Panc1 (cell line): ENCODE measurements around the gene KIF23. TPM values are rescaled to one million over a fixed set of nuclear protein-coding genes. Genes with fewer than 3 reads are reported as not detected.

Source experiments
- ATAC-seq: fragments of 200-7000 bp; cut with Tn5 transposase; 2 replicates; pipeline ENCODE4 v1.9.1; 2020; ENCODE audit warnings: mild to moderate bottlenecking, moderate library complexity
- BruUV-seq: library from RNA; stranded (reverse); fragments of 400-500 nt; replicated peaks from 2 replicates; lab custom pipeline; 2021; lab: Mats Ljungman, UMichigan
- CTCF ChIA-PET: fragments of 300-600 bp; sonication (Branson Sonifier 250); formaldehyde crosslinking; loops from one replicate; lab custom pipeline; 2022; ENCODE audit warnings: antibody characterized with exemption; lab: Charles Lee
- POLR2A ChIA-PET: fragments of 300-600 bp; sonication (Branson Sonifier 250); formaldehyde crosslinking; loops from one replicate; lab custom pipeline; 2022; ENCODE audit warnings: antibody characterized with exemption; lab: Charles Lee
- DNase-seq: peaks from one replicate; pipeline ENCODE4 v3.0.0-alpha.2; 2010; ENCODE audit warnings: low read depth, low spot score
- H3K27ac ChIP-seq: 2 replicates; pipeline ENCODE4 v1.5.1; 2011; ENCODE audit warnings: mild to moderate bottlenecking, low read length, inconsistent platforms
- H3K27me3 ChIP-seq: fragments of 200-500 bp; sonication (Bioruptor generic); 2 replicates; pipeline ENCODE4 v1.6.0; 2014; ENCODE audit warnings: low read length, inconsistent platforms; ENCODE audit not compliant: control insufficient read depth, insufficient read depth
- H3K36me3 ChIP-seq: fragments of 200-500 bp; sonication (Bioruptor generic); 2 replicates; pipeline ENCODE4 v1.5.1; 2014; ENCODE audit warnings: inconsistent platforms, mild to moderate bottlenecking, low read length, moderate library complexity; ENCODE audit not compliant: control insufficient read depth, insufficient read depth
- H3K4me1 ChIP-seq: 2 replicates; pipeline ENCODE4 v1.5.1; 2011; ENCODE audit warnings: inconsistent platforms, mild to moderate bottlenecking, low read length, moderate library complexity; ENCODE audit not compliant: control insufficient read depth, insufficient read depth
- H3K4me3 ChIP-seq, 2 experiments: 2 replicates each; pipeline ENCODE4 v1.5.1; 2011 to 2012; ENCODE audit warnings: low read depth in 2 of 2, low read length in 2 of 2, mild to moderate bottlenecking in 2 of 2, inconsistent platforms in 1 of 2, moderate library complexity in 1 of 2
- H3K9me3 ChIP-seq: fragments of 200-500 bp; sonication (Bioruptor generic); 2 replicates; pipeline ENCODE4 v1.5.1; 2014; ENCODE audit warnings: low read depth, mild to moderate bottlenecking, inconsistent platforms, low read length, moderate library complexity; ENCODE audit not compliant: control insufficient read depth, insufficient read depth
- CTCF ChIP-seq: fragments of 450-650 bp; IDR thresholded peaks from 2 replicates; pipeline ENCODE4 v1.5.1; 2017; ENCODE audit warnings: mild to moderate bottlenecking
- POLR2AphosphoS5 ChIP-seq: IDR thresholded peaks from 2 replicates; pipeline ENCODE4 v1.6.1; 2012; ENCODE audit warnings: mild to moderate bottlenecking, low read depth, low read length, moderate library complexity
- REST ChIP-seq, 2 experiments: IDR thresholded peaks; 2 replicates each; pipeline ENCODE4 v1.6.1; 2011 to 2012; ENCODE audit warnings: low read depth in 2 of 2, control low read depth in 1 of 2, low read length in 1 of 2, mild to moderate bottlenecking in 1 of 2, moderate library complexity in 1 of 2; ENCODE audit not compliant: insufficient read depth in 1 of 2
- SIN3A ChIP-seq: IDR thresholded peaks from 2 replicates; pipeline ENCODE4 v1.6.1; 2012; ENCODE audit warnings: low read depth, mild to moderate bottlenecking, low read length, moderate library complexity, borderline replicate concordance; ENCODE audit not compliant: insufficient read depth
- TCF7L2 ChIP-seq: IDR thresholded peaks from 2 replicates; pipeline ENCODE4 v1.6.1; 2011; ENCODE audit warnings: mild to moderate bottlenecking, low read depth, low read length, inconsistent platforms
- in situ Hi-C: cut with HindIII; loops from 2 replicates; pipeline ENCODE4 v1.10.0; 2016; ENCODE audit warnings: low sequenced_read_pairs, low pct_unique_long_range_greater_than_20kb
- intact Hi-C: fragments of 100-400 bp; cut with micrococcal nuclease; formaldehyde crosslinking; loops from one replicate; pipeline ENCODE4 v1.10.0; 2022; ENCODE audit not compliant: unreplicated experiment
- total RNA-seq: library from RNA; stranded (reverse); gene quantifications from one replicate; pipeline ENCODE4 v1.2.1, GENCODE V29; 2021; ENCODE audit not compliant: unreplicated experiment

The KIF23 gene
- total RNA-seq, 1 experiment from 2014 or later: 82.5 TPM

GRCh38 chr15:69491038-69491505 lies 76.9 kb downstream of the KIF23 start:
- no TSS peak for BruUV-seq
- TF ChIP-seq REST (IDR thresholded peaks at IDR 0.05; ENCODE audit: insufficient read depth in 1 of 2, low read depth in 2 of 2, low read length in 1 of 2) (no peak), POLR2AphosphoS5 (no peak), TCF7L2 (no peak), CTCF (no peak)
- no peaks in the 10 kb centered on the region; the same call in 1 of the 2 replicates for H3K4me1 ChIP-seq
- ATAC-seq: no peak
- CTCF ChIA-PET: no interaction called here
- H3K27me3 ChIP-seq: no peaks in the 10 kb centered on the region
- no peak for DNase-seq
- no peaks in the 10 kb centered on the region for H3K36me3 ChIP-seq
- H3K27ac ChIP-seq: no peak overlapping the region
- POLR2A ChIA-PET: no interaction called here
- intact Hi-C loops (no loop called here), in situ Hi-C loops (no loop called here)
- H3K4me3 ChIP-seq: no peak overlapping the region
- peaks cover 4% of the 10 kb centered on the region; the same call in 1 of the 2 replicates for H3K9me3 ChIP-seq

DNA sequence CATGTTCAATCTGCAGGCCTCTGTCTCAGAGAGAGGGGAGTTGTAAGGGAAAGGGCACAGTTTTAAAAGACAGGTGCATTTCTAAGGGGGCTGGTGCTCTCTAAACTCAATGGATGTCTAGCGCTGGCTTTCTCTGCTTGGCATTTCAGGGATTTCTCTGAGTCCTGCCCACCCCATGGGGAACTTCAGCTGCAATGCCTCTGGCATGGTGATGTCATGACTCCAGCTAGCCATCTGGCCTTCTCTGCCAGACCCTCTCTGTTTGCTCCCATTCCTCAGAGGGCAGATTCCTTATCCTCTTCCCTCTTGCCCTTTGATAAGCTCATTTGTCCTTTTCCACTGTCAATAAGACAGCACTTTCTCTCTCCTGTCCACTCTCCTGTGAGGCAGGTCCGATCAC lies 79.3 kb downstream of the KIF23 start:
- H3K4me1 ChIP-seq: no peaks in the 10 kb centered on the region; the same call in 1 of the 2 replicates
- peaks cover 4% of the 10 kb centered on the region; the same call in 1 of the 2 replicates for H3K9me3 ChIP-seq
- no peaks in the 10 kb centered on the region for H3K27me3 ChIP-seq
- BruUV-seq: no TSS peak
- no peak for DNase-seq
- no peak for ATAC-seq
- ChIA-PET POLR2A (no interaction called here), CTCF (interaction anchor here (0.7 to 0.9 kb wide), 2 partner anchors 14 to 17 kb away, joined by 3 to 11 read pairs; no protein-coding TSS in a partner anchor)
- H3K4me3 ChIP-seq: no peak overlapping the region
- H3K27ac ChIP-seq: no peak overlapping the region
- TF ChIP-seq REST (IDR thresholded peaks at IDR 0.05; ENCODE audit: insufficient read depth in 1 of 2, low read depth in 2 of 2, low read length in 1 of 2): no peak
- TF ChIP-seq TCF7L2: no peak
- no peak for TF ChIP-seq SIN3A
- TF ChIP-seq POLR2AphosphoS5: no peak
- no peak for TF ChIP-seq CTCF
- H3K36me3 ChIP-seq: no peaks in the 10 kb centered on the region
- intact Hi-C loops: no loop called here
- in situ Hi-C loops: no loop called here
